Amniotic stem cell (primary cell): Measurements from ENCODE around the gene MYADM.
"Not testable (repeated sequence)": the region's sequence is repeated elsewhere in the genome, so short reads cannot be mapped to it uniquely, and the experiment has no call there.

Experiments
- DNase-seq: peaks from one replicate; lab custom pipeline; 2025; lab: John Stamatoyannopoulos, UW

Gene MYADM

GRCh38 chr19:53867225-53868090 is at the start of gene MYADM:
TSS of gene MYADM (plus strand) at chr19:53867883. CDS start at chr19:53873530, 5,647 bp downstream.
- peak; percentile 96 for DNase-seq

GRCh38 chr19:53818756-53819155 is 48.9 kb upstream of the MYADM start:
- no peak for DNase-seq

DNA sequence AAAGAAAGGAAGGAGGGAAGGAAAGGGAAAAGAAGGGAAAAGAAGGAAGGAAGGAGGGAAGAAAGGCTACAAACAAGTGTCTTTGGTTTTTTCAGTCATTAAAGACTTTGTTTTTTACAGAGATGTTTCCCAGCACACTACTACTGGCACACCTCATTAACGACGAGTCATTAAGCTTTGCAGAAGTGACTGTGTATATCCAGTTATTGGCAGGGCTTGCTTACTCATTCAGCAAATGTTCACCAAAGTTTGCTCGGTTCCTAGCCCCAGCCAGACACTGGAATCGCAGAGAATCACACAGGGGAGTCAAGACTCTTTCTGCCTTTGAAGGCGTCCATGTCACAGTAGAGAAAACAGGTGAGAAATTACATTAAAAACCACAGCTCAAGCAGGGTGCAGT is 47.8 kb upstream of the MYADM start:
- DNase-seq = no peak

GRCh38 chr19:53823380-53824120 is 44.1 kb upstream of the MYADM start:
- no peak for DNase-seq

DNA sequence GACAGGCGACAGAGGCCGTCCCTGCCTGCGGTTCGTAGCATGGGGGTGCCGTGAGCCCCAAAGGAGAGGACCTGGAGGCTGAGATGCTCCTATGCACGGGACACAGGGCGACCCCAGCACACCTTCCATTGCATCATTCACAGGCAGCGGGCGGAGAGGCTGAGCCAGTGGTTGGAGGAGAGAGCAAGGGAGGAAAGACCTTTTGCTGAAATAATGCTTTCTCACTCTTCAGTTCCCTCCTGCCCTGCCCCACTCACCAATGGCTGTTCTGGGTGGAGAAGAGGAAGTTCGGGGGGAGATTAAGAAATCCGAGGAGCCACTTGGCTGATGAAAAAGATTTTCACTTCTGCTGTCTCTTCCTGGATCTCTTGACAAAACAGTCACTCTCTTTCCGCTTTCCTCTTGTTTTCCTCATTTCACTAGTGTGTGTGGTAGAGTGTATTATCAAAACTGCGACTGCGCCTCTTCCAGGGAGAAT is 43.5 kb upstream of the MYADM start, which contains the start of gene NLRP12:
Gene NLRP12 (minus strand): TSS at position 181 of the 478 bp plus-strand sequence. CDS start 140 bp downstream, at position 41.
- DNase-seq = no peak

DNA sequence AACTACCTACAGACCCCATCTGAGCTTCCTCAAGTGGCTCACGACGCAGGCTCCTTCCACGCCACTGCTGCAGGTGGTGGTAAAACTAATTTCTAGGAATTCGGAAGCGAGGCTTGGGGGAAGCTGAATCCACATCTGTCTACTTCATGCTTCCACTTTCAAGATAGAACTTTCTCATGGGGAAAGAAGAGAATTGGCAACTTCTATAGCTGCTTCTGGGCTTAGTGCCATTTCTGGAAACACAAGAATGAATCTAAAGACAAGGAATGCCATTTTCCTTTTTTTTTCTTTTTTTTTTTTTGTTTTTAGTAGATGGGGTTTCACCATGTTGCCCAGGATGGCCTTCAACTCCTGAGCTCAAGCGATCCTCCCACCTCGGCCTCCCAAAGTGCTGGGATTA is 40.8 kb upstream of the MYADM start:
- DNase-seq = no peak

GRCh38 chr19:53828531-53828930 is 39.2 kb upstream of the MYADM start:
- no peak for DNase-seq

GRCh38 chr19:53832861-53833260 is 34.8 kb upstream of the MYADM start:
- not testable (repeated sequence) for DNase-seq

DNA sequence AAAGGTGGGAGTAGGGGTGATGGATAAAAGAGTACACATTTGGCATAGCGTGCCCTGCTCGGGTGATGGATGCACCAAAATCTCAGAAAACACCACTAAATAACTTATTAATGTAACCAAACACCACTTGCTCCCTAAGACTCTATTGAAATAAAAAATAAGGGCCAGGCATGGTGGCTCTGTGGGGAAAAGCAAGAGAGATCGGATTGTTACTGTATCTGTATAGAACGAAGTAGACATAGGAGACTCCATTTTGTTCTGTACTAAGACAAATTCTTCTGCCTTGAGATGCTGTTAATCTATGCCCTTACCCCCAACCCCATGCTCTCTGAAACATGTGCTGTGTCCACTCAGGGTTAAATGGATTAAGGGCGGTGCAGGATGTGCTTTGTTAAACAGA is 29.2 kb upstream of the MYADM start:
- not testable (repeated sequence) for DNase-seq

DNA sequence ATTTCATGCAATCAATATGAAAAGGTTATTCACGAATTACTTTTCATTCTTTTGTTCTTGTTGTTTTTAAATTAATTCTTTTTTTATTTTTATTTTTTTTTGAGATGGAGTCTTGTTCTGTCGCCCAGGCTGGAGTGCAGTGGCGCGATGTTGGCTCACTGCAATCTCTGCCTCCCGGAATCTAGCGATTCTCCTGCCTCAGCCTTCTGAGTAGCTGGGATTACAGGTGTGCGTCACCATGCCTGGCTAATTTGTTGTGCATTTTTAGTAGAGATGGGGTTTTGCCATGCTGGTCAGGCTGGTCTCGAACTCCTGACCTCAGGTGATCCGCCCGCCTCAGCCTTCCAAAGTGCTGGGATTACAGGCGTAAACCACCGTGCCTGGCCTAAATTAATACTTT is 27.4 kb upstream of the MYADM start:
- DNase-seq = not testable (repeated sequence)

GRCh38 chr19:53840914-53841313 is 26.8 kb upstream of the MYADM start:
- peak; percentile 22 for DNase-seq

DNA sequence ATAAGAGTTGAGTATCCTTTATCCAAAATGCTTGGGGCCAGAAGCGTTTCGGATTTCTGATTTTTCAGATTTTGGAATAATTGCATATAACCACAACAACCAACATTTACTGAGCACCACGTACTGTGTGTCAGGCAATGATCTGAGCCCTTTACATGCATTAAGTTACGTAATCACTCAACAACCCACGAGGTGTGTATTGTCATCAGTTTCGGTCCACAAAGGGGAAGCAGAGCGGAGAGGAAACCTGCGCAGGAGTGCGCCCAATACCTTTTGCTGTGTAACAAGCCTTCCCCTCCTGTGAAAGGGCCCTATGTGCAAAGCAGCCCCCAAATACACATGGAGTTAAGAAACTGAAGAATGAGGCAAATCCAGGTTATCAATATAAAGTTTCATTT is 22.8 kb upstream of the MYADM start:
- DNase-seq = no peak

- no peak for DNase-seq
Observed at GRCh38 chr19:53847555-53847954, 20.1 kb upstream of the MYADM start.

- no peak for DNase-seq
Observed at GRCh38 chr19:53849237-53849676, 18.4 kb upstream of the MYADM start.

DNA sequence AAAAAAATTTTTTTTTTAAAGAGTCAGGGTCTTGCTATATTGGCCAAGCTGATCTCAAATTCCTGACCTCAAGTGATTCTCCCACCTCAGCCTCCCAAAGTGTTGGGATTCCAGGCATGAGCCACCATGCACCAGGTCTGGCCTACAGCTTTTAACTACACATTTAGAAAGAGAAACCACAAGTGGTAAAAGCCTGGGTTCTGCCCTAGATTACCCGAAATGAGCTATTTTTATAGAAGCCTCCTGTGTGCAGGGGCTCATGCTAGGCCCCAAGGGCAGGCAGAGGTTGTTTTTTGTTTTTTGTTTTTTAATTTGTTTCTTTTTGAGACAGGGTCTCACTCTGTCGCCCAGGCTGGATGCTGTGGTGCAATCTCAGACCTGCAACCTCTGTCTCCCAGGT is 14.0 kb upstream of the MYADM start:
- DNase-seq = no peak

DNA sequence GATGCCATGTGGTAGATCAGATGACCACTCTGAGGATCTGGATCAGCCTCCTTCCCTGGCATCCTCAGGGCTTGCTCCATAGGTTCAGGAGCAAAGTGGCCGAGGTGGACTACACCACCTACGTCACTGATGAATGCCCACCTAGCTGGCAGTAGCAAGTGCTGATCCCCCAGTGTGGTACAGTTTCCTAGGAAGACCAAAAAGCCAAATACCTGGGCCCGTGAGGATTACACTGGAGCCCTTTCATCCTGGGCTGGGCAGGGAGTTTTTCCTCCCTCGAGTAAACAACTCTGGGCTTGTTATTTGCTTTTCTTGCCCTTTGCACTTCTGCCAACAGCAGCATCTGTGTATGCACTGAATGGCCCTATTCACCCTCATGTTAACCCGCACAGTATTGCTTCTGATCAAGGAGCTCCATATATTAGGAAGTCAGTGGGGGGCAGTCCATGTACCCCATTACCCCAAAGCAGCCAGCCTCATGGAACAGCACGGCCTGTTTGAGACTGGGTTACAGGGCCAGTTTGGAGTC is 3.3 kb upstream of the MYADM start:
- no peak for DNase-seq

DNA sequence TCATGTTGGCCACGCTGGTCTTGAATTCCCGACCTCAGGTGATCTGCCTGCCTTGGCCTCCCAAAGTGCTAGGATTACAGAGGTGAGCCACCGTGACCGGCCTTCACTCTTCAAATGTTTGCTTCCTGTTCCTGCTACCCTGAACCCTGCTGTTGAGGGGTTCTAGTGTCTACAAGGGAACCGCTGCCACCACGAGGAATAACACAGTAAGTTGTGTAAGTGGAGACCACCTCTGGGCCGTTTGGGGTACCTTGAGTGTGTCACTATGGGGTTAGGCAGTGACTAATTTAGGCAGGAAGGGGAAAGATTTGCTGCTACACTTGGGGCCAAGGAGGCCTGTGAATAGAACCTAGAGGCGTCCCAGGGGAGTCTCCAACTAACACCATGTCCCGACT is 2.2 kb upstream of the MYADM start:
- DNase-seq = no peak

GRCh38 chr19:53865918-53866864 is 1.5 kb upstream of the MYADM start:
- DNase-seq = peak; percentile 17

DNA sequence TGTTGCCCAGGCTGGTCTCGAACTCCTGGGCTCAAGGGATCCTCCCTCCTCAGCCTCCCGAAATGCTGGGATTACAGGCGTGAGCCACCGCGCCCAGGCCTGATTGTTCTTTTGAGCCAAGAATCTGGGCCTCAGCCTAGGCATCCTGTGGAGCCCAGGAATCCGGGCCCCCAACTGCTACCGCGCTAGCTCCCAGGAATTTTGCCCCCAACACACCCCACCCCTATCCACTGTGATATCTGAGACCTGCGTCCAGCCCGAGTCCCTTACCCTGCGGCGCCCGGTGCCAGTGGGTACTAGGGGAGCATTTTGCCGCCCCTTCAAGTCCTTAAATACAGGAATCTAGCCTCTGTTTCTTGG is 838 bp upstream of the MYADM start:
- no peak for DNase-seq

GRCh38 chr19:53868091-53868891 is 608 bp downstream of the MYADM start:
- DNase-seq = peak; percentile 17
